T-helper 2 cell treated with Interferon-gamma antibody and Interleukin-4, amounts not matched to agents 100 ng/mL and 5 ng/mL, for 36 hours (primary cell): Measurements from ENCODE around the gene ELK1. TPM values are rescaled to one million over a fixed set of nuclear protein-coding genes. Genes with fewer than 3 reads are reported as not detected.

Source experiments
- intact Hi-C: fragments of 100-400 bp; cut with micrococcal nuclease; formaldehyde crosslinking; loops from one replicate; pipeline ENCODE4 v1.15.1; 2023
- total RNA-seq: library from RNA; stranded (reverse); gene quantifications from 2 replicates; pipeline ENCODE4 v1.2.3, GENCODE V29; 2022

Gene ELK1
- total RNA-seq, 1 donor from 2014 or later = 57.4 TPM

- intact Hi-C loops = loop anchor here (5.0 kb wide), 1 partner anchor 64 kb away; the partner anchor contains the start of gene TIMP1
Observed at GRCh38 chrX:47646636-47647035, 3.7 kb downstream of the ELK1 start.

GRCh38 chrX:47645530-47645929 is 4.8 kb downstream of the ELK1 start:
- intact Hi-C loops = loop anchor here (5.0 kb wide), 1 partner anchor 63 kb away; the partner anchor contains the start of gene TIMP1

- intact Hi-C loops = loop anchor here (5.0 kb wide), 1 partner anchor 62 kb away; the partner anchor contains the start of gene TIMP1
Observed at GRCh38 chrX:47644557-47645091, 5.7 kb downstream of the ELK1 start.

- intact Hi-C loops = no loop called here
Observed at GRCh38 chrX:47643926-47644325, 6.4 kb downstream of the ELK1 start.

- intact Hi-C loops = no loop called here
Observed at GRCh38 chrX:47638816-47639215, 11.5 kb downstream of the ELK1 start.

GRCh38 chrX:47637546-47638195 is 12.7 kb downstream of the ELK1 start:
- intact Hi-C loops = no loop called here

GRCh38 chrX:47634871-47635575 is 15.3 kb downstream of the ELK1 start:
- intact Hi-C loops = no loop called here

- intact Hi-C loops = no loop called here
Observed at GRCh38 chrX:47633689-47634590, 16.4 kb downstream of the ELK1 start.

GRCh38 chrX:47632666-47633065 is 17.7 kb downstream of the ELK1 start:
- intact Hi-C loops = no loop called here

- intact Hi-C loops = no loop called here
Observed at GRCh38 chrX:47631676-47632075, 18.7 kb downstream of the ELK1 start.

- intact Hi-C loops = no loop called here
Observed at GRCh38 chrX:47629419-47630200, 20.8 kb downstream of the ELK1 start, which contains the start of gene CFP. TSS of gene CFP (minus strand) at chrX:47629930. CDS start at chrX:47629844, 86 bp downstream.

- intact Hi-C loops = no loop called here
Observed at GRCh38 chrX:47628982-47629381, 21.4 kb downstream of the ELK1 start.

- intact Hi-C loops = no loop called here
Observed at GRCh38 chrX:47625365-47625764, 25.0 kb downstream of the ELK1 start.

- intact Hi-C loops = loop anchor here (5.0 kb wide), 1 partner anchor 41 kb away; the partner anchor contains the start of gene TIMP1
Observed at GRCh38 chrX:47623540-47624027, 26.8 kb downstream of the ELK1 start.

- intact Hi-C loops = loop anchor here (5.0 kb wide), 1 partner anchor 40 kb away; the partner anchor contains the start of gene TIMP1
Observed at GRCh38 chrX:47621851-47622250, 28.5 kb downstream of the ELK1 start.

- intact Hi-C loops = loop anchor here (5.0 kb wide), 1 partner anchor 38 kb away; the partner anchor contains the start of gene TIMP1
Observed at GRCh38 chrX:47620303-47620685, 30.1 kb downstream of the ELK1 start.

- intact Hi-C loops = loop anchor here (5.0 kb wide), 1 partner anchor 37 kb away; the partner anchor contains the start of gene TIMP1
Observed at GRCh38 chrX:47619486-47620302, 30.7 kb downstream of the ELK1 start, which contains the start of gene SYN1. TSS of gene SYN1 (minus strand) at chrX:47619857. CDS start at chrX:47619728, 129 bp downstream.

GRCh38 chrX:47618923-47619485 is 31.4 kb downstream of the ELK1 start:
- intact Hi-C loops = no loop called here

GRCh38 chrX:47614618-47615017 is 35.7 kb downstream of the ELK1 start:
- intact Hi-C loops = no loop called here
